H1 (cell line): Measurements from ENCODE around the gene MTX2. TPM values are rescaled to one million over a fixed set of nuclear protein-coding genes. Genes with fewer than 3 reads are reported as not detected.
"Not testable (repeated sequence)": the region's sequence is repeated elsewhere in the genome, so short reads cannot be mapped to it uniquely, and the experiment has no call there.

Experiments
- CTCF ChIA-PET: fragments of 300-600 bp; sonication (Branson Sonifier 250); formaldehyde crosslinking; loops from one replicate; lab custom pipeline; 2021; ENCODE audit not compliant: partially characterized antibody; lab: Charles Lee
- POLR2A ChIA-PET: fragments of 300-600 bp; sonication (Branson Sonifier 250); formaldehyde crosslinking; loops from one replicate; lab custom pipeline; 2021; ENCODE audit warnings: inconsistent platforms; ENCODE audit not compliant: partially characterized antibody; lab: Charles Lee
- DNase-seq, 2 experiments: peaks; one replicate each; pipeline versions ENCODE4 v3.0.0 to v3.0.0-alpha.2; 2010 to 2022; ENCODE audit warnings: low spot score in 2 of 2, low read depth in 1 of 2, mixed read lengths in 1 of 2
- FAIRE-seq: peaks from 2 replicates; lab custom pipeline; 2011; peaks lifted over from hg19 to GRCh38; lab: Jason Lieb, UNC
- H2AFZ ChIP-seq: 2 replicates; pipeline ENCODE4 v1.8.1; 2012; ENCODE audit warnings: low read length, inconsistent platforms
- H2AK5ac ChIP-seq: 2 replicates; pipeline ENCODE4 v1.6.1; 2013; ENCODE audit warnings: low read depth, low read length
- H2BK120ac ChIP-seq: replicated peaks from 2 replicates; pipeline ENCODE3; 2013; ENCODE audit warnings: low read depth, low read length, inconsistent platforms
- H2BK12ac ChIP-seq: 2 replicates; pipeline ENCODE4 v1.6.1; 2013; ENCODE audit warnings: low read depth, low read length
- H2BK15ac ChIP-seq: 2 replicates; pipeline ENCODE4 v1.6.1; 2013; ENCODE audit warnings: low read length
- H2BK20ac ChIP-seq: 2 replicates; pipeline ENCODE4 v1.6.1; 2013; ENCODE audit warnings: low read length
- H2BK5ac ChIP-seq: 2 replicates; pipeline ENCODE4 v1.6.1; 2013; ENCODE audit warnings: low read depth, low read length
- H3K14ac ChIP-seq: 2 replicates; pipeline ENCODE4 v1.6.1; 2013; ENCODE audit warnings: inconsistent platforms; ENCODE audit not compliant: insufficient read length
- H3K18ac ChIP-seq: 2 replicates; pipeline ENCODE4 v1.6.1; 2013; ENCODE audit warnings: low read length; ENCODE audit errors: extremely low read depth
- H3K23ac ChIP-seq: 2 replicates; pipeline ENCODE4 v1.6.1; 2013; ENCODE audit warnings: inconsistent platforms; ENCODE audit not compliant: insufficient read length
- H3K23me2 ChIP-seq: 2 replicates; pipeline ENCODE4 v1.6.1; 2013; ENCODE audit warnings: low read depth, low read length
- H3K27ac ChIP-seq: 2 replicates; pipeline ENCODE4 v1.6.1; 2011; ENCODE audit warnings: low read depth, low read length, inconsistent platforms
- H3K27me3 ChIP-seq, 4 experiments: replicated peaks in 1 of 4; 1 replicate in 1 of 4; 2 replicates in 3 of 4; pipeline versions ENCODE4 v1.6.1 to v1.8.1; 2011 to 2013; ENCODE audit warnings: low read length in 3 of 4, mild to moderate bottlenecking in 3 of 4, inconsistent platforms in 2 of 4, mixed read lengths in 2 of 4, moderate library complexity in 1 of 4; ENCODE audit not compliant: control insufficient read depth in 3 of 4, insufficient read depth in 3 of 4; ENCODE audit errors: extremely low read depth in 1 of 4
- H3K36me3 ChIP-seq, 4 experiments: 2 replicates each; pipeline versions ENCODE4 v1.6.1 to v1.8.1; 2011 to 2013; ENCODE audit warnings: mild to moderate bottlenecking in 4 of 4, low read length in 3 of 4, moderate library complexity in 2 of 4, control low read depth in 1 of 4, inconsistent platforms in 1 of 4; ENCODE audit not compliant: insufficient read depth in 4 of 4, control insufficient read depth in 2 of 4
- H3K4ac ChIP-seq: replicated peaks from 2 replicates; pipeline ENCODE3; 2013; ENCODE audit warnings: low read length, low read depth, mixed read lengths, inconsistent platforms; ENCODE audit not compliant: insufficient read length
- H3K4me1 ChIP-seq, 4 experiments: replicated peaks in 1 of 4; 1 replicate in 1 of 4; 2 replicates in 3 of 4; pipeline versions ENCODE4 v1.6.1 to v1.8.1; 2011 to 2013; ENCODE audit warnings: low read length in 3 of 4, inconsistent platforms in 2 of 4, mixed read lengths in 1 of 4; ENCODE audit not compliant: insufficient read depth in 4 of 4, control insufficient read depth in 3 of 4
- H3K4me2 ChIP-seq, 2 experiments: 2 replicates each; pipeline versions ENCODE4 v1.6.1 to v1.8.1; 2011 to 2013; ENCODE audit warnings: low read depth in 2 of 2, low read length in 2 of 2, control low read depth in 1 of 2, inconsistent platforms in 1 of 2, mild to moderate bottlenecking in 1 of 2; ENCODE audit not compliant: insufficient read depth in 1 of 2
- H3K4me3 ChIP-seq, 4 experiments: fragments of 200-600, 300-600 bp in 1 of 4; sonication (generic), shearing (Covaris generic), sonication (Bioruptor Twin) in 1 of 4; 2 replicates each; pipeline versions ENCODE4 v1.5.1 to v1.8.1; 2011 to 2016; ENCODE audit warnings: low read length in 4 of 4, low read depth in 3 of 4, control low read depth in 2 of 4, inconsistent platforms in 2 of 4, mild to moderate bottlenecking in 2 of 4, mixed read lengths in 1 of 4, moderate library complexity in 1 of 4; ENCODE audit not compliant: insufficient read depth in 2 of 4; ENCODE audit errors: extremely low read depth in 1 of 4
- H3K56ac ChIP-seq: replicated peaks from 2 replicates; pipeline ENCODE3; 2013; ENCODE audit warnings: low read depth, mild to moderate bottlenecking, mixed read lengths, low read length, inconsistent platforms; ENCODE audit not compliant: insufficient read length
- H3K79me1 ChIP-seq: 2 replicates; pipeline ENCODE4 v1.6.1; 2013; ENCODE audit warnings: low read depth, low read length, control low read depth
- H3K79me2 ChIP-seq, 2 experiments: 2 replicates each; pipeline versions ENCODE4 v1.6.1 to v1.8.1; 2012 to 2013; ENCODE audit warnings: low read length in 2 of 2, mild to moderate bottlenecking in 2 of 2, inconsistent platforms in 1 of 2; ENCODE audit not compliant: insufficient read depth in 2 of 2, control insufficient read depth in 1 of 2
- H3K9ac ChIP-seq, 4 experiments: replicated peaks in 1 of 4; 1 replicate in 1 of 4; 2 replicates in 3 of 4; pipeline versions ENCODE4 v1.6.1 to v1.8.1; 2011 to 2013; ENCODE audit warnings: low read depth in 3 of 4, low read length in 3 of 4, control low read depth in 2 of 4, mild to moderate bottlenecking in 2 of 4, moderate library complexity in 2 of 4, inconsistent platforms in 1 of 4; ENCODE audit errors: extremely low read depth in 1 of 4
- H3K9me3 ChIP-seq, 2 experiments: 2 replicates each; pipeline versions ENCODE4 v1.6.1 to v1.8.1; 2012 to 2013; ENCODE audit warnings: mild to moderate bottlenecking in 2 of 2, moderate library complexity in 2 of 2, control low read depth in 1 of 2, inconsistent platforms in 1 of 2, low read depth in 1 of 2, low read length in 1 of 2, mixed read lengths in 1 of 2; ENCODE audit not compliant: insufficient read depth in 2 of 2
- H4K20me1 ChIP-seq, 2 experiments: replicated peaks in 1 of 2; 2 replicates each; pipeline versions ENCODE3 to v1.8.1; 2011 to 2013; ENCODE audit warnings: inconsistent platforms in 2 of 2, low read length in 2 of 2, mild to moderate bottlenecking in 1 of 2; ENCODE audit not compliant: insufficient read depth in 2 of 2, control insufficient read depth in 1 of 2
- H4K5ac ChIP-seq: 2 replicates; pipeline ENCODE4 v1.6.1; 2013; ENCODE audit warnings: low read length, low read depth, mixed read lengths, inconsistent platforms; ENCODE audit not compliant: insufficient read length
- H4K8ac ChIP-seq: 2 replicates; pipeline ENCODE4 v1.8.0; 2013; ENCODE audit warnings: mild to moderate bottlenecking, moderate library complexity, low read length, inconsistent platforms; ENCODE audit not compliant: insufficient read depth; ENCODE audit errors: extremely low read depth
- H4K91ac ChIP-seq: replicated peaks from 2 replicates; pipeline ENCODE3; 2013; ENCODE audit warnings: low read length, mixed read lengths, inconsistent platforms; ENCODE audit not compliant: insufficient read length
- WGBS, 2 experiments: shearing (Covaris generic) in 1 of 2; methylation state at CpG; one replicate each; pipeline versions ENCODE4 v1.1.6 to v1.1.7; 2013 to 2015; ENCODE audit warnings: low lambda C conversion rate in 2 of 2, mixed read lengths in 2 of 2, inconsistent platforms in 1 of 2, low coverage in 1 of 2, missing lambda C conversion rate in 1 of 2; ENCODE audit not compliant: insufficient replicate concordance in 2 of 2, insufficient coverage in 1 of 2, insufficient read length in 1 of 2; ENCODE audit errors: extremely low coverage in 1 of 2, missing lambda C conversion rate in 1 of 2; 5-methylcytosine and 5-hydroxymethylcytosine counted together
- polyA plus RNA-seq, 7 experiments: library from polyadenylated mRNA; depleted of rRNA in 3 of 7; stranded (reverse) in 5 of 7; unstranded in 2 of 7; fragments of >200 nt in 5 of 7; fragments of 200-250 nt in 2 of 7; gene quantifications; 1 replicate in 5 of 7; 2 replicates in 1 of 7; 4 replicates in 1 of 7; pipeline versions ENCODE4 v1.2.1 to v1.2.3, GENCODE V29; 2011 to 2013; ENCODE audit warnings: missing spikeins in 2 of 7, mixed read lengths in 2 of 7
- total RNA-seq: library from RNA; stranded (reverse); fragmentation: NEBNext Ultra II Directional; extraction: Animal tissue kit (Norgen Biotek cat#: 25700); gene quantifications from 2 replicates; pipeline ENCODE4 v1.2.1, GENCODE V29; 2021

The MTX2 gene
- total and polyA plus RNA-seq, 2 of the 8 experiments (the other 6 are each of a cell fraction or from before 2014, with no cell fraction given) = 33.5 to 38.3 TPM

DNA sequence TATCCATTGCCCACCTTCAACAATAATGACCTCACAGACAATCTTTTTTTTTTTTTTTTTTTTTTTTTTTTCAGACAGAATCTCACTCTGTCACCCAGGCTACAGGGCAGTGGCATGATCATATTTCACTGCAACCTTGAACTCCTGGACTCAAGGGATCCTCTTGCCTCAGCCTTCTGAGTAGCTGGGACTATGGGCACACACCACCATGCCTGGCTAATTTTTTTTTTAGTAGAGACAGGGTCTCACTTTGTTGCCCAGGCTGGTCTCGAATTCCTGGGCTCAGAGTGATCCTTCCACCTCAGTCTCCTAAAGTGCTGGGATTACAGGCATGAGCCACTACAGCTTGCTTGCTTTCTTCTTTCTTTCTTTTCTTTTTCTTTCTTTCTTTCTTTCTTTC lies 103.9 kb downstream of the MTX2 start:
- not testable (repeated sequence) for H3K79me1 ChIP-seq, H3K27ac ChIP-seq, H4K91ac ChIP-seq, H3K4me3 ChIP-seq, H3K56ac ChIP-seq, H2BK20ac ChIP-seq, H2BK15ac ChIP-seq, H4K8ac ChIP-seq, H3K4me1 ChIP-seq, H3K9me3 ChIP-seq, H2BK120ac ChIP-seq, H3K23me2 ChIP-seq, H2AK5ac ChIP-seq, H3K9ac ChIP-seq, H3K27me3 ChIP-seq, H3K79me2 ChIP-seq, H4K20me1 ChIP-seq, FAIRE-seq, H2BK5ac ChIP-seq, H3K4me2 ChIP-seq, H2BK12ac ChIP-seq, DNase-seq, H3K23ac ChIP-seq, H2AFZ ChIP-seq, H3K14ac ChIP-seq, H4K5ac ChIP-seq, H3K18ac ChIP-seq, H3K4ac ChIP-seq, H3K36me3 ChIP-seq
- POLR2A ChIA-PET = interaction anchor here (0.8 kb wide), 1 partner anchor 17 kb away, joined by 3 read pairs; no protein-coding TSS in a partner anchor
- CTCF ChIA-PET = interaction anchor here (0.7 to 0.8 kb wide), 2 partner anchors 15 to 82 kb away, joined by 3 read pairs; no protein-coding TSS in a partner anchor
- 91% methylated on average over 1 of the region's 1 CpG; no CpG with 5 or more reads in 1 of the 2 experiments for WGBS, 2 experiments
